HEK293 (cell line): Measurements from ENCODE around the gene ITGA7.

Source experiments
- CTCF ChIA-PET: fragments of 350-600 bp; formaldehyde crosslinking; extraction: SDS; loops from one replicate; lab custom pipeline; 2021; ENCODE audit warnings: antibody characterized with exemption; lab: Yijun Ruan, JAX
- POLR2A ChIA-PET: fragments of 300-600 bp; formaldehyde crosslinking; extraction: SDS; loops from one replicate; lab custom pipeline; 2020; ENCODE audit warnings: antibody characterized with exemption, inconsistent platforms; lab: Yijun Ruan, JAX
- H3K27ac ChIP-seq: fragments of 200-500 bp; sonication (Bioruptor generic); 2 replicates; pipeline ENCODE4 v1.5.1; 2014; ENCODE audit warnings: low read depth, low read length, control low read depth, inconsistent platforms; ENCODE audit errors: extremely low read depth
- H3K36me3 ChIP-seq, 2 experiments: fragments of 200-500 bp in 1 of 2; sonication (Bioruptor generic) in 1 of 2; 1 replicate in 1 of 2; 2 replicates in 1 of 2; pipeline ENCODE4 v1.5.1; 2014 to 2017; ENCODE audit warnings: inconsistent platforms in 2 of 2, low read length in 2 of 2; ENCODE audit not compliant: control insufficient read depth in 2 of 2, insufficient read depth in 1 of 2
- H3K4me1 ChIP-seq: fragments of 200-500 bp; sonication (Bioruptor generic); 2 replicates; pipeline ENCODE4 v1.5.1; 2014; ENCODE audit warnings: mild to moderate bottlenecking, low read length, inconsistent platforms; ENCODE audit not compliant: control insufficient read depth, insufficient read depth
- H3K4me3 ChIP-seq: 2 replicates; pipeline ENCODE4 v1.5.1; 2011; ENCODE audit warnings: low read depth, mild to moderate bottlenecking, control low read depth, low read length, moderate library complexity
- H3K9me3 ChIP-seq: fragments of 200-500 bp; sonication (Bioruptor generic); 2 replicates; pipeline ENCODE4 v1.5.1; 2014; ENCODE audit warnings: low read depth, low read length, inconsistent platforms; ENCODE audit not compliant: control insufficient read depth, insufficient read depth
- AEBP2 ChIP-seq: fragments of 450-650 bp; formaldehyde crosslinking; IDR thresholded peaks from 2 replicates; pipeline ENCODE4 v1.5.1; 2016; ENCODE audit warnings: missing biosample characterization, missing genetic modification characterization, borderline replicate concordance
- GFI1B ChIP-seq: fragments of 450-650 bp; formaldehyde crosslinking; IDR thresholded peaks from 2 replicates; pipeline ENCODE4 v1.5.1; 2016; ENCODE audit warnings: missing biosample characterization, missing genetic modification characterization
- KLF1 ChIP-seq: fragments of 450-650 bp; formaldehyde crosslinking; IDR thresholded peaks from 2 replicates; pipeline ENCODE4 v1.5.1; 2016; ENCODE audit warnings: missing biosample characterization, missing genetic modification characterization
- KLF10 ChIP-seq: fragments of 450-650 bp; IDR thresholded peaks from 2 replicates; pipeline ENCODE4 v1.5.1; 2018; ENCODE audit warnings: missing biosample characterization, mild to moderate bottlenecking, missing genetic modification characterization
- KLF16 ChIP-seq: fragments of 450-650 bp; formaldehyde crosslinking; IDR thresholded peaks from 2 replicates; pipeline ENCODE4 v1.5.1; 2017; ENCODE audit warnings: missing biosample characterization, missing genetic modification characterization
- SCRT1 ChIP-seq: fragments of 450-650 bp; formaldehyde crosslinking; IDR thresholded peaks from 2 replicates; pipeline ENCODE4 v1.5.1; 2016; ENCODE audit warnings: missing biosample characterization, missing genetic modification characterization, borderline replicate concordance
- SP2 ChIP-seq: fragments of 450-650 bp; formaldehyde crosslinking; IDR thresholded peaks from 2 replicates; pipeline ENCODE4 v1.5.1; 2016; ENCODE audit warnings: missing biosample characterization, missing genetic modification characterization
- WT1 ChIP-seq: fragments of 450-650 bp; formaldehyde crosslinking; IDR thresholded peaks from 2 replicates; pipeline ENCODE4 v1.5.1; 2016; ENCODE audit warnings: missing biosample characterization, missing genetic modification characterization
- ZBTB20 ChIP-seq: fragments of 450-650 bp; formaldehyde crosslinking; IDR thresholded peaks from 2 replicates; pipeline ENCODE4 v1.5.1; 2016; ENCODE audit warnings: missing biosample characterization, missing genetic modification characterization
- ZFP37 ChIP-seq: fragments of 450-650 bp; formaldehyde crosslinking; IDR thresholded peaks from 2 replicates; pipeline ENCODE4 v1.5.1; 2016; ENCODE audit warnings: missing biosample characterization, missing genetic modification characterization
- ZFP41 ChIP-seq: fragments of 450-650 bp; formaldehyde crosslinking; IDR thresholded peaks from 2 replicates; pipeline ENCODE4 v1.5.1; 2016; ENCODE audit warnings: missing biosample characterization, missing genetic modification characterization, borderline replicate concordance
- ZNF174 ChIP-seq: fragments of 450-650 bp; formaldehyde crosslinking; IDR thresholded peaks from 2 replicates; pipeline ENCODE4 v1.5.0; 2017; ENCODE audit warnings: missing biosample characterization, mild to moderate bottlenecking, missing genetic modification characterization
- ZNF274 ChIP-seq, 2 experiments: fragments of 200-500 bp in 1 of 2; fragments of 450-650 bp in 1 of 2; sonication (Bioruptor generic) in 1 of 2; formaldehyde crosslinking in 1 of 2; IDR thresholded peaks; 2 replicates each; pipeline versions ENCODE4 v1.5.1 to v1.6.1; 2014 to 2016; ENCODE audit warnings: borderline replicate concordance in 1 of 2, inconsistent platforms in 1 of 2, low read length in 1 of 2, missing biosample characterization in 1 of 2, missing genetic modification characterization in 1 of 2
- ZNF391 ChIP-seq: fragments of 450-650 bp; formaldehyde crosslinking; IDR thresholded peaks from 2 replicates; pipeline ENCODE4 v1.5.1; 2016; ENCODE audit warnings: low read depth, missing biosample characterization, missing genetic modification characterization, borderline replicate concordance
- ZNF416 ChIP-seq: fragments of 450-650 bp; formaldehyde crosslinking; IDR thresholded peaks from 2 replicates; pipeline ENCODE4 v1.5.1; 2016; ENCODE audit warnings: missing biosample characterization, missing genetic modification characterization
- ZNF529 ChIP-seq: fragments of 450-650 bp; formaldehyde crosslinking; IDR thresholded peaks from 2 replicates; pipeline ENCODE4 v1.5.1; 2017; ENCODE audit warnings: missing genetic modification characterization, missing biosample characterization; ENCODE audit not compliant: insufficient replicate concordance
- ZNF548 ChIP-seq: fragments of 450-650 bp; formaldehyde crosslinking; IDR thresholded peaks from 2 replicates; pipeline ENCODE4 v1.5.1; 2016; ENCODE audit warnings: missing biosample characterization, missing genetic modification characterization
- ZNF600 ChIP-seq: fragments of 450-650 bp; formaldehyde crosslinking; IDR thresholded peaks from 2 replicates; pipeline ENCODE4 v1.5.1; 2016; ENCODE audit warnings: missing biosample characterization, missing genetic modification characterization
- ZNF658 ChIP-seq: fragments of 450-650 bp; formaldehyde crosslinking; IDR thresholded peaks from 2 replicates; pipeline ENCODE4; 2016; ENCODE audit warnings: missing biosample characterization, missing genetic modification characterization
- ZNF843 ChIP-seq: fragments of 450-650 bp; formaldehyde crosslinking; IDR thresholded peaks from 2 replicates; pipeline ENCODE4 v1.5.1; 2016; ENCODE audit warnings: missing biosample characterization, missing genetic modification characterization
- ZSCAN30 ChIP-seq: fragments of 450-650 bp; IDR thresholded peaks from 2 replicates; pipeline ENCODE4 v1.5.1; 2018; ENCODE audit warnings: missing biosample characterization, mild to moderate bottlenecking, missing genetic modification characterization, moderate library complexity
- TF ChIP-seq, protein P1 (sequence below): fragments of 450-650 bp; formaldehyde crosslinking; IDR thresholded peaks from 2 replicates; pipeline ENCODE4 v1.5.1; 2016; ENCODE audit warnings: missing biosample characterization, missing genetic modification characterization

ITGA7 gene

DNA sequence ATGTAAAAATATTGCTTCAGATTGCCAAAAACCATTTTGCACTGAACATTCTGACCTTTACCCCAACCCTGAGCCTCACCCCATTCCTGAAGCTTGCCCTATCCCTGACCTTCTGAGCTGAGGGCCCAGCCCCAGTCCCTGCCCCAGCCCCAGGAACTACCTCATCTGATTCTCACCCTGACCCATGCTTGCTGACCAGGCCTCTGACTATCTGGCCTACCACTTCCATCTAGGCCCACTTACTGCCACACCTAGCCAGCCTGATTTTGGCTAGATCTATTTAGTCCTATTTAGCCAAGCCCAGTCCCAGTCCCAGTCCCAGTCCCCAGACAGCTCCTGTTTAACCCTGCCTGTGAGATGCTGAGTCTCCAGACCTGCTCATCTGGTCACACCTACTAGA is 37.4 kb downstream of the ITGA7 start:
- no peak overlapping the region for H3K4me3 ChIP-seq
- ChIA-PET CTCF (interaction anchor here (0.8 to 1.1 kb wide), 2 partner anchors 11 to 54 kb away, joined by 4 to 6 read pairs; a partner anchor contains a TSS), POLR2A (no interaction called here)
- no peaks in the 10 kb centered on the region for H3K36me3 ChIP-seq
- H3K27ac ChIP-seq: no peak overlapping the region
- TF ChIP-seq ZNF274 (IDR thresholded peaks at IDR 0.05; ENCODE audit: low read length): no peak
- TF ChIP-seq ZNF274 (tag by site-specific recombination; IDR thresholded peaks at IDR 0.05; ENCODE audit: borderline replicate concordance): no peak
- TF ChIP-seq SCRT1 (tag by site-specific recombination): no peak
- TF ChIP-seq ZFP37 (tag by site-specific recombination): no peak
- no peak for TF ChIP-seq GFI1B (tag by site-specific recombination)
- TF ChIP-seq SP2 (tag by site-specific recombination): no peak
- TF ChIP-seq KLF10 (tag by site-specific recombination): no peak
- no peak for TF ChIP-seq ZNF174 (tag by site-specific recombination)
- TF ChIP-seq ZSCAN30 (tag by site-specific recombination): no peak
- TF ChIP-seq WT1 (tag by site-specific recombination): no peak
- no peak for TF ChIP-seq AEBP2 (tag by site-specific recombination)
- no peak for TF ChIP-seq ZNF529 (tag by site-specific recombination)
- no peak for TF ChIP-seq ZNF843 (tag by site-specific recombination)
- no peaks in the 10 kb centered on the region for H3K4me1 ChIP-seq
- no peaks in the 10 kb centered on the region for H3K9me3 ChIP-seq

GRCh38 chr12:55666508-55666907 is 41.2 kb downstream of the ITGA7 start:
- H3K4me1 ChIP-seq: no peaks in the 10 kb centered on the region
- ChIA-PET POLR2A (interaction anchor here (0.6 kb wide), 1 partner anchor 152 kb away, joined by 3 read pairs; no protein-coding TSS in a partner anchor), CTCF (interaction anchor here (3.8 kb wide), 1 partner anchor 10 kb away, joined by 15 read pairs; no protein-coding TSS in a partner anchor)
- no peaks in the 10 kb centered on the region for H3K9me3 ChIP-seq
- H3K4me3 ChIP-seq: no peak overlapping the region
- H3K36me3 ChIP-seq: no peaks in the 10 kb centered on the region
- H3K27ac ChIP-seq: no peak overlapping the region
- TF ChIP-seq KLF16 (tag by site-specific recombination) (no peak), ZNF416 (tag by site-specific recombination) (no peak), ZNF548 (tag by site-specific recombination) (no peak), ZBTB20 (tag by site-specific recombination) (no peak), ZFP41 (tag by site-specific recombination) (no peak), ZNF391 (tag by site-specific recombination) (no peak), ZNF600 (no peak), KLF1 (tag by site-specific recombination) (no peak), ZNF658 (tag by site-specific recombination) (no peak)
- TF ChIP-seq, protein P1, sequence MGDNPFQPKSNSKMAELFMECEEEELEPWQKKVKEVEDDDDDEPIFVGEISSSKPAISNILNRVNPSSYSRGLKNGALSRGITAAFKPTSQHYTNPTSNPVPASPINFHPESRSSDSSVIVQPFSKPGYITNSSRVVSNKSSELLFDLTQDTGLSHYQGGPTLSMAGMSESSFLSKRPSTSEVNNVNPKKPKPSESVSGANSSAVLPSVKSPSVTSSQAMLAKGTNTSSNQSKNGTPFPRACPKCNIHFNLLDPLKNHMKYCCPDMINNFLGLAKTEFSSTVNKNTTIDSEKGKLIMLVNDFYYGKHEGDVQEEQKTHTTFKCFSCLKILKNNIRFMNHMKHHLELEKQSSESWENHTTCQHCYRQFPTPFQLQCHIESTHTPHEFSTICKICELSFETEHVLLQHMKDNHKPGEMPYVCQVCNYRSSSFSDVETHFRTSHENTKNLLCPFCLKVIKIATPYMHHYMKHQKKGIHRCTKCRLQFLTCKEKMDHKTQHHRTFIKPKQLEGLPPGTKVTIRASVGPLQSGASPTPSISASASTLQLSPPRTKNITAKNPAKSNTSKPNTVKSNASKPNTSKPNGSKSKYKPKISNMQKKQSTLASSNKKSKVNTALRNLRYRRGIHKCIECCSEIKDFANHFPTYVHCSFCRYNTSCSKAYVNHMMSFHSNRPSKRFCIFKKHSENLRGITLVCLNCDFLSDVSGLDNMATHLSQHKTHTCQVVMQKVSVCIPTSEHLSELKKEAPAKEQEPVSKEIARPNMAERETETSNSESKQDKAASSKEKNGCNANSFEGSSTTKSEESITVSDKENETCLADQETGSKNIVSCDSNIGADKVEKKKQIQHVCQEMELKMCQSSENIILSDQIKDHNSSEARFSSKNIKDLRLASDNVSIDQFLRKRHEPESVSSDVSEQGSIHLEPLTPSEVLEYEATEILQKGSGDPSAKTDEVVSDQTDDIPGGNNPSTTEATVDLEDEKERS (tag by site-specific recombination): no peak
